HG02588 (cell line): ENCODE measurements around the gene SMG1.
"Not testable (repeated sequence)": the region's sequence is repeated elsewhere in the genome, so short reads cannot be mapped to it uniquely, and the experiment has no call there.

Experiments used
- ATAC-seq: cut with Tn5 transposase; IDR thresholded peaks from one replicate; pipeline ENCODE4 v1.9.1; 2021; ENCODE audit warnings: mild to moderate bottlenecking, moderate library complexity; ENCODE audit not compliant: unreplicated experiment

The SMG1 gene

DNA sequence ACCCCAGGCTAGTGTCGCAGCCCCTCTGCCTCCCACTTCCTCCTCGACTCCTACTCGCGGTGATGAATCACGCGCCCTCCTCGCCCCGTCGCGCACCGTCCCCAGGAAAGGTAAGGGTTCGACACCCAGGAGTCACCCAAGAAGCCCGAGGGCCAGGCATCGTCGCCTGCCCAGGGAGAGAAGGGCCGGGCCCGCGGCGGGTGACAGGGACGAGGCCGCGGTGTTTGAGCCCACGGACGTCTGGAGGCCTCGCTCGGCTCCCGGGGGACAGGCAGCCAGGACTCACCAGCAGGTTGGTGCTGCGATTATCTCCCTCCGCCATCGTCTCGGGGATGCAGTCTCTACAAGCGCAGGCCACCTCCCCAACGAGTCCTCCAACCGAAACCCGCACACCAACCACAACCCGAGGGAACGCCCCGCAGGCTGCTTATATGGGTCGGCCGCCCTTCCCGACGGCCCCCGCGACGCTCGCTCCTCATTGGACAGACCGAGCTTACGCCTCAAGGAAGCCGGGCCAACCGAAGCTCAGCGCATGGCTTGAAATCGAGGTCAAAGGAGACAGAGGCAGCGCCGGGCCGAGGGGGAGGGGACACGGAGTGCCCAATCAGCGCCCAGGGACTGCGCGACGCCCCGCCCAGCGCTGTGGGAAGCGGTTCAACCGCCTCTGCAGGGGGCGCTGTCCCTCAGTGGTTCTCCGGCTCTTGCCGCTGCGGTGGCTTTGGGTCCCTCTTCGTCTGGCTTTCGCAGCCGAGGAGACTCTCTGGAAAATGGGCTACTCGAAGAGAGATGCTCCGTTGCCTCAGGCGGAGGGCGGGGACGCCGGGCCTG is 124.8 kb downstream of the SMG1 start, which contains the start of gene ARL6IP1:
ARL6IP1 (minus strand) TSS at position 405 of the 828 bp plus-strand sequence; CDS start at position 322, 83 bp downstream.
- ATAC-seq = peak; percentile 95

DNA sequence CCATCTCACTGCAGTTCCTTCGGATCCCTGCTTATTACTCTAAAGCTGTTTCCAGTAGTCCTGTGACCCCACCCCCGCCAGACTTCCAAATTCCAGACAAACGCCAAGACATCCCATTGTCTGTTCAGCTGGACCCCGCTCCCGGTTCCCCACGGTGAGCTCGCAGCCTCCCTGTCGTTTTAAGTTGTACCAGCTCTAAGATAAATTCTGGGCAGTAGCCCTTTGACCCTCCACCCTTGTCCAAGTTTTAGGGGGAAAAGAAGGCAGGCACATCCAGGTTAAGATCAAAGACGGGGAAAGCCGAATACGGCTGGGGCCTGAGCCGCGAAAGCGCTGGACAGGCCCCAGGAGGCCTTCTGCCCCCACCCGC is 125.4 kb downstream of the SMG1 start:
- no peak for ATAC-seq

DNA sequence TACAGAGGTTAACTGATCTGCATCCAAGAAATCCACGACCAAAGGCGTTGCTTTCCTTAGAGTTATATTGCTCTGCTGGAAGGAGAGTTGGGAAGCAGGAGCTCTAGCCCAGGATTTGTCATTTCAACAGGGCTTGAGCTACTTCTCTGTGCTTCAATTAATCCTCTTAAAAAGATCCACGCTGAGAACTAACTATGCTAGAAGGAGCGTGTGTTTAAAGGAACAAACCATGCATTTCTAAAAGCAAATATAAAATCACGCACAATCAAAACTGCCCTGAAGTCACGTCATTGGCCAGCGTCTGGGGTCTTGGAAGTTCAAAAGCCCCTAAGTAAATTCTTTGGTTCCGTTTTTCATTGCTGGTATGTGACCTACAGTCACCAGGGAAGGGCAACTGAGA is 125.9 kb downstream of the SMG1 start:
- no peak for ATAC-seq

DNA sequence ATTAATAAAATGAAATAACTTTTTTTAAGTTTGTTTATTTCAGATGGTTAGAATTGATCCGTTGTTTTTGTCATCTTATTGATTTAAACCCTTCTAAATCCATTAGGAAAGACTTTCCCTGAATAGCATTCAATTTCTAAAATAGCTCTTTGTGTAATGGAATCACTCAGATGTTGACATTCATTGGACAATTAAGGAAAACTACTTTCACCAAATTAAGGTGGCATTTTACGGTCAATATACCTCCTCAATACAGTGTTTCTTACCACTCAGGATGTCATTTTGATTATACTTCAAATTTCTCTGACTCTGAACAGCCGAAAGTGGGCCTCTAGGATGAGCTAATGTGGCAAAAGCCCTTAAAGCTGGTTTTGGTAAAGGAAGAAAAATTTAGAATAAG is 126.7 kb downstream of the SMG1 start:
- ATAC-seq = no peak

DNA sequence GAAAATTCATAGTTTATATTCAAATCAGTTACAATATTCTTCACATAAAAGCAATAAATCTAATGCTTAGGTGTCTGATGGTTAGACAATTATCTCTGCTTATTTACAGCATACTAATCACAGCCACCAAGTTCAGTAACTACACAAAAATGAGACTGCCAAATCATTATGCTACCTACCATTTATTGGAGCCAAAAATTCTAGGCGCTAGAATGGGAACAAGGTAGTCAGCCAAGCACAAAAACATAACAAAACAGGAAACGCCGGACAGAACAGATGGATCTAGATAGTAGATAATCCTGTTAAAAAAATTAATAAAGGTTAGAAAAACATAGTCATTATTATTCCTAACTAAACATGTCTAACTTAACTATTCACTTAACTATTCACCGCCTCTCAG is 128.5 kb downstream of the SMG1 start:
- no peak for ATAC-seq

DNA sequence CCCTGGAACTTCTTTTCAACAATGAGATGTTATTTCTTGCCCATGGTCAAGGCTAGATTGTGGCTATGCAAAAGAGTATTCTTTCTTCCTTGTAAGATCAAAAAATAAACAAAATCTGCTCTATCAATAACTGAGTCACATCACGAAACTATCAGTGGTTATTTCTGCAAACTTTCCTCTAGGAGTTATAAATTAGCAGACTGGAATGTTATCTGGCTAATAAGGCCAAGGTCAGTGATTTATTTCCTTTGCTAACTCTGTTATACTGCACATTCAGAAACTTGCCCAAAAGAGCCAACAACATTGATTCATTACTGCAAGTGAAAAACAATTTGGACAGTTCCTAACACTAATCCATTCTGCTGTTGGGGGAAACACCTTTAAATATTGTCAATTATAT is 129.8 kb downstream of the SMG1 start:
- ATAC-seq = no peak

DNA sequence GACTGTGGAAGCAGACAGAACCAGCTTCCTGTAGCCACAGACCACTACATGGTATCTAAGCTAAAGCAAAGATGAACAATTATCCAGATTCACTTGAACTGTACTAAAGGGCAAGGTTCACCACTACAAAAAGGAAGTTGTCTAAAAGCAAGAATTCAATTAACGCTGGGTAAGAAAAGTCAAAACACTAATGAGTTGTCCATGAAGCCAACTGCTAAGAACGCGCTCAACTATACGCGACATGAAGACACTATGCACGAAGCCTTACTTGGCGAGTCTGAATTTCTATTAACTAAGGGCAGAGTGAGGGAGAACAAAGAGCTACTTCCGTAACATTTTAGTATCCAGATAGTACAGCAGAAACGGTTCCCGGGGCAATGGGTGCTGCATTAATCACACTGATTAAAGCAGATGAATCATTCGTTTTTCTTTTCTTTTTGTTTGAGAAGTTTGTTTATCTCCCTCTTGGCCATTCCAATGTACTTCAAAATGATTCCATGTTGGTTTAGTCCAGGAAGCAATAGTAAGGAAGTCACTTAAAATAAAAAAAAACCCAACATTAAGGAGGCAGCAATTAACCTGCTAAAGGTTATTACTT is 133.3 kb downstream of the SMG1 start:
- ATAC-seq = no peak

DNA sequence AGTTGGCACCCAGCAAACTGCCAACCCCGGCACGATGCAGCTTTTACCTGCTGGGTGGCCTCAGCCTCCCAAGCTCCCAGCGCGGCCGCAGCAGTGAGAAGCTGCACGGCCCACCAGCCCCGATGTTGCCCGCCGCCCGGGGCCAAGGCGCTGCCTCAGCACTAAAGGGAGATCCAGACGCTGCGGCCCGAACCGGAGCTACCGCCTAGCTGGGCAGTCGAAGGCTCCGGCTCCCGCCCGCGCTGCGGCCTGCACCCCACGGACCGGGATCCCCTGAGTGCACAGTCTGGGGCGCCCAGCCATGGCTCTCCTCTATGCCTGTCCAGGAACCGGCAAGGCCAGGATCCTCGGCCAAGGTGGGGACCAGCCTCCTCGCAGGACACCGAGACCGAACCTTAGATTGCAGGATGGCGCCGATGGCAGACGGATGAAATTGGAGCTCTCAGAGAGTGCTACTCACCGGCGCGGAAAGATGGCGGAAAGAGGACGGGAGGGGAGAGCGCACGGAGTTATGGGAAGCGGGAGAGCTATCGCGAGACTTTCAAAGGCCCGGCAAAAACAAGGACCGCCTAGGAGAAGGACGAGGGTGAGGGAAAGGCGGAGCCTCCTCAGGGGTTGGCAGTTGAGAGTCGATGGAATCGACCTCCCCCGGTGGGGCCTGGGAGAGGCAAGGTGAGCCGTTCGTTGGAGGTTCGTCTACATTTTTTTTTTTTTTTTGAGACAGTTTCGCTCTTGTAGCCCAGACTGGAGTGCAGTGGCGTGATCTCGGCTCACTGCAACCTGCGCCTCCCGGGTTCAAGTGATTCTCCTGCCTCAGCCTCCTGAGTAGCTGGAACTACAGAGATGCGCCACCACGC is 136.1 kb downstream of the SMG1 start, which contains the start of gene RPS15A:
RPS15A (minus strand) TSS at position 485 of the 857 bp plus-strand sequence. CDS start 1,221 bp downstream, outside the sequence.
- ATAC-seq = peak; percentile 80

DNA sequence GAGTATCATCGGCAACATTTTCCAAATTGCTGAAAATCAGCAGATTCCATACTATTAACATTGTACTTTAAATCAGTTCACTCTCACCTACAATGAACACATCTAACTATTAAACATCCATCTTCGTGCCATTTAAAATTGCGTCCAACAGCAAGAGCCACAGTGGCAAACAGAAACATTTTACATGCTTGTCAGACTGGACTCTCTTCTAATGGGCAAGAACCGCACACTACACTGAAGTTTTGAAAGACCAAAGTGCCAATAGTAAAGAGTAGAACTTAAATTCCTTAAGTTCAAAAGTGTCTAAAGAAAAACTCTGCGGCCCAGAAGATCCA is 136.7 kb downstream of the SMG1 start:
- ATAC-seq = no peak

DNA sequence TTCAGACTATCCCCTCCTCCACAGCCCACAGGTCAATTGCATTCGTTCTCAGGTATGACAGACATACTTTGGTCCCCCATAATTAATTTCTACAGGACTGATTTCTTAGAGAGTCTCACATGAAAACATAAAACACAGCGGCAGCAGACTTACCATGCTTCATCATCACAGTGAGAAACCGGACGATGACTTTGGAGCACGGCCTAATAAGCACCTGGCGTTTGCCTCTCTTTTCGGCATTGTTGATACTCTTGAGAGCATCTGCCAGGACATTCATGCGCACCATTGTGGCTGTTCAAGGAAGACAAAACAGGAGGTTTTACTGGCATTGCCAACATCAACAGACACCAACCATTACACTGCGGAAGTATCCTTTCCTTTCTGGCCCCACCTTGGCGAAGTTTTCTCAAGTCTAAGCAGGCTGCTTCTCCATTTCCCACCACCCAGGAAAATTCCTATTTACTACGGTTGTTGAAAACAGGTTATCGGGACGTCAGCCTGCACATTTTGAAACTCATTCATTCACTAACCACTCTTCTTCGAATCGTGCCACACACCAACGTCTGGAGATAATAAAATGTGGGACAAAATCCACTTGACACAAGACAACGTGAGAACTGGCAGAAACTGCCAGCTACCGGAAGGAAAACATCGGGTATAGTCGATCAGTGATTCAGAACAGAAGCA is 137.2 kb downstream of the SMG1 start:
- no peak for ATAC-seq

DNA sequence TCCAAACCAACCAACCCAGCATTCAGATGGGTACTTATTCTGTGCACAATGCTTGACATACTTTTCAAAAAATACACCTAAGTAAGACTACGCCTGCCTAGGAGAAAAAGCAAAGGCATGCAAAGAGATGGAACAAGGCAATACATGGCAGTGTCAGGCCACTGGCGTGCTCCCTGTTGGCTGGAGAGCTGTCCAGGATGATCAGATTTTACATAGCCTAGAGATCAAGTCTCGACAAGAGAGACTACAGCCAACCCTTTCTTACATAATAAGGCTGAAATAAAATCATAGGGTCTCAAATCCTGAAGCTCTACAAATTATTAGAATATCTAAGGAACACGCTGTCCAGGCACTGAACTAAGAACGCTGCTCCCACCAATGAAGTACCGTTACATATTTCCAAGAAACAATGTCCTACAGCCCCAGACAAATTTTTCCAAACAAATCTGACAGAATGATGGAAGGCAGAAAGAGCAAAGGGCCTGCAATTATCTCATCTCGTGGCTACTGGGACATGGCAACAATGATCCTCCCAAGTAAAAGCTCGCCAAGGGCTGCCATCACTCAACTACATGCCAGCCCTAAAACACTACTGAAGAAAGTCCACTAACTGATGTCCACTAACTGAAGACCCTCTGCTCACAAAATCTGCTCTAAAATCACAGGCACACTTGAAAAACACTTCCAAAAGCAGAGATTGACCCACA is 141.1 kb downstream of the SMG1 start:
- ATAC-seq = no peak

DNA sequence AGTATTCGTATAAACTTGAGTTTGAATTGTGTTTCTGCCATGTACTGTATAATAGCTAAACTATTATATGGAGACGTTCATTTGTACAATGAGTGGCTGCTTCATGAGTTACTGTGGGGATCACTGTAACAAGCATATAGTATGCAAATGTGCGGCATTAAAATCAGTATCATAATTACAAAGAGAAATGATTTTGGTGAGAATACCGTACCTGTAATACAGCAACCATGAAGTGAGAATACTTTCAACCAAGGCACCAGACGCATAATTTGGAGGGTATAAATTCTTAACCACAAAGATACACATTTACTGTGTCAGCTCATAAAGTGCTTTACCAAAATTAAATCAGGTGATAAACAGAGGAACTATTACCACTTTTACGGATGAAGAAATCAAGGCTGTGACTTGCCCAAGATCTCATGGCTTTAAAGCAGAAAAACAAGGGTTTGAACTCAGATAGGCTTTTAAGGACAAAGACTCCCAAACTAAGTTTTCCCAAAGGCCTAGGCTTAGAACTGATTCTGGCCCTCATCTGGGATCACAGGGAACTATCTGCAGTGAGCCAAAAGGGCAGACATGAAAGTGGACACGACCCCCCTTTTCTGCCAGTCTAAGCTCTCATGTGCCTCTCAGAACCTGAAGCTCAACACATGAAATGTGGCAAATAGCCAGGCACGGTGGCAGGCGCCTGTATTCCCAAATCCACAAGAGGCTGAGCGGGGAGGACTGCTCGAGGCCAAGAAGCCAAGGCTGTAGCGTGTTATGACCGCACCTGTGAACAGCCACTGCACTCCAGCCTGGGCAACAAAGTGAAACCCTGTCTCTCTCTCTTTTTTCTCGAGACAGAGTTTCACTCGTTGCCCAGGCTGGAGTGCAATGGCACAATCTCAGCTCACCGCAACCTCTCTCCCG is 142.5 kb downstream of the SMG1 start:
- ATAC-seq = no peak

DNA sequence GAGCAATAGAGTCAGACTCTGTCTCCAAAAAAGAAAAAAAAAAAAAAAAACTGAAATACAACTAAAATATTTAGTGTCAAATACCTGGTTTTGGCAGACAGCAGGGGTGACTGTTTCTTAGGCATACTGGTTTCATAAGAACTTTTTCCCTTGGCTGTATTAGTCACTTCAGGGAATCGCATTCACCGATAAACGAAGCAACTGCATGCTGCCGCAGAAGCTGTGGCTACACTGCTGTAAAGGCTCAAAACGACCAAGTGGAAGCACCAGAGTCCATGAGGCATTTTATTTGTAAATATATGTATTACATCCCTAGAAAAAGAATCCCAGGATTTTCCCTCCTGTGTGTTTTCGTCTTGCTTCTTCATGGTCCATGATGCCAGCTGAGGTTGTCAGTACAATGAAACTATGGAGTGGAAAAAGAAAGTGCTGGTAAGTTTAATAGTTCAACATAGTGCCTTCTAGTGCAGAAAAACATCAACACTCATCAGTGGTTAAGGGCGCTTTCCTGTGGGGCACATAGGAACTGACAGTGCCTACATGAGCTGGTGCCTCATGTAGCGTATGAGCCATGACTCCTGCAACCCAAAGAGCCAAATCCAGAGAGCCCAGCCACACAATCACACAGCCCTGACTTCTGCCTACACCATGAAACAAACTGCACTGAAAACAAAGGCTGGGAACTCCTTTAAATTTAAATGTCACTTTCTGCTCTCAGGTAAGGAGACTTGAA is 143.3 kb downstream of the SMG1 start:
- ATAC-seq = no peak

DNA sequence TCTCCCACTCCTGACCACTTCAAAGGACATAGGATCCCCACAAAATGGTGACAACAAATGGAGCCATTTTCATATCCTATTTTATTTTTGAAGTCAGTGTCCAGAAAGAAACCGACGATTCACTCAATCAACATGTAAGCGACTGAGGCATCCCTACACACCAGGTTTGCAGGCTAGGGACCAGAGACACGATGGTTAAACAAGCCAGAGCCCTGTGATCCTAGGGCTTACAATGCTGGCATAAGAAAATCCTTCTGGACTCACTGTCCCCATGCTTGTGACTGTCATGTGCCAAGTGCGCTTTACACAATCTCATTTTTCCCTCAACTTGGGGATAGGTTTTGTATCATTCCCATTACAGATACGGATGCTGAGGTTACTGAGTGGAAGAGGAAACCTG is 145.0 kb downstream of the SMG1 start:
- ATAC-seq = not testable (repeated sequence)

DNA sequence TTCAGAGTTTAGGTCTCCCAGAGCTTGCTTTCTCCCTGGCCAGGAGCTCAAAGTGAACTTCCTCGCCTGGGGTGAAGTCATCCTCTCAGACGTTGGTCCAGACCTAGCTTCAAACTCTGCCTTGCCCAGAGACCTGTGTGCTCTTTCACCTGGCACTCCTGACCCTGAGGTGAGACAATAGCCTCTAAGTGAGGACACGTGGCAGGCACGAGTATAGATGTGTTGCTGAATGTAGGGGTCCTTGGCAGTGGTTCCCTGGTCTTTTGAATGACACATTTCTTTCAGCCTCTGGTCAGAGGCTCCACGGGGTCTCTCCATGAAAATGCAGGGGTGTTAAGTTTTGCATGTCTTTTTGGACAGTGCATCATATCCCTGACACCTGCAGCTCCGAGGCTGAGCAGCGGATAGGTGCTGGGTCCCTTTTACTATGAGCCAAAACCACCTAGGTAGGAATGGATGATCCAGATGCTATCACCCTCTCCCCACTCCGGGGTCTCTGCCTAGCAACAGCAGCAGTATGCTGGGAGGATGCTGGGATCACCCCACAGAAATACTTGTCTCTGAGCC is 145.7 kb downstream of the SMG1 start:
- not testable (repeated sequence) for ATAC-seq

DNA sequence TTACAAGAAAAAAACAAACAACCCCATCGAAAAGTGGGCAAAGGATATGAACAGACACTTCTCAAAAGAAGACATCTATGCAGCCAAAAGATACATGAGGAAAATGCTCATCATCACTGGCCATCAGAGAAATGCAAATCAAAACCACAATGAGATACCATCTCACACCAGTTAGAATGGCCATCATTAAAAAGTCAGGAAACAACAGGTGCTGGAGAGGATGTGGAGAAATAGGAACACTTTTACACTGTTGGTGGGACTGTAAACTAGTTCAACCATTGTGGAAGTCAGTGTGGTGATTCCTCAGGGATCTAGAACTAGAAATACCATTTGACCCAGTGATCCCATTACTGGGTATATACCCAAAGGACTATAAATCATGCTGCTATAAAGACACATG is 148.5 kb downstream of the SMG1 start:
- not testable (repeated sequence) for ATAC-seq

DNA sequence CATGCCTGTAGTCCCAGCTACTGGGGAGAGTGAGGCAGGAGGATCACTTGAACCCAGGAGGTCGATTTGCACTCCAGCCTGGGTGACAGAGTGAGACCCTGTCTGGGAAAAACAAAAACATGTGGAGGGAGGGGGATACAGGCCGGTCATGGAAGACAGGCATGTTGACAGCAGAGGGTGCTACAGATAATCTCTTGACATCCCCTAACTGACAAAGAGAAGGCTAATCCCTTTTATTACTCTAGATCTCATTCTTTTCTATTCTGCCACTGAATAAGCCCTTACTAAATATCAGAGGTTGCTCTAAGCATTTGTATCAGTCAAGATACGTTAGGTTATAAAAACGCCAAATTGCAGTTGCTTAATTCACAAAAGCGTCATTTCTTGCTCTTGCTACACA is 149.9 kb downstream of the SMG1 start:
- not testable (repeated sequence) for ATAC-seq

DNA sequence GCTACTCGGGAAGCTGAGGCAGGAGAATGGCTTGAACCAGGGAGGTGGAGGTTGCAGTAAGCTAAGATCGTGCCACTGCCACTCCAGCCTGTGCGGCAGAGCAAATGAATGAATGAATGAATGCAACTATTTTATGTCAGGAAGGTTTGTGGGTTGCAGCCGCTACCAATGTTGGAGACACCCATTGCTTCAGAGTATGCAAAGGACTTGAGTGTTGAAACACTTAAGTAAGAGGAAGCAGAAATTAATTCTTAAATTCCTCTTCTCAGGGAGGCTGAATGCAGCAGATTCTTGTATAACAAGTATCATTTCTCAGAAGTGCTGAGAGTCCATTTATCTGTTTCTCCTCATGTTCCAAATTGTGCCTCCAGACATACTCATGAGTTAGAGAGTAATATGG is 151.6 kb downstream of the SMG1 start:
- not testable (repeated sequence) for ATAC-seq
